ENCODE measurements around the gene MORN2.
"Not testable (repeated sequence)": the region's sequence is repeated elsewhere in the genome, so short reads cannot be mapped to it uniquely, and the experiment has no call there.

Gene MORN2

GRCh38 chr2:38875576-38876367 lies at the start of gene MORN2, which contains the start of gene DHX57:
Gene MORN2 (plus strand): TSS chr2:38875976.
Gene DHX57 (minus strand): TSS chr2:38875934. CDS start chr2:38868405, 7,529 bp downstream.
- DNase-seq = peak; percentile 15

GRCh38 chr2:38827539-38828145 lies 48.1 kb upstream of the MORN2 start:
- not testable (repeated sequence) for DNase-seq

GRCh38 chr2:38828460-38828859 lies 47.3 kb upstream of the MORN2 start:
- no peak for DNase-seq

GRCh38 chr2:38829971-38830370 lies 45.8 kb upstream of the MORN2 start:
- no peak for DNase-seq

GRCh38 chr2:38830526-38831159 lies 45.1 kb upstream of the MORN2 start:
- no peak for DNase-seq

- no peak for DNase-seq
Observed at GRCh38 chr2:38835015-38835601, 40.7 kb upstream of the MORN2 start.

GRCh38 chr2:38835990-38836389 lies 39.8 kb upstream of the MORN2 start:
- DNase-seq = no peak

- DNase-seq = no peak
Observed at GRCh38 chr2:38836791-38837190, 39.0 kb upstream of the MORN2 start.

- DNase-seq = no peak
Observed at GRCh38 chr2:38850045-38850444, 25.7 kb upstream of the MORN2 start.

- no peak for DNase-seq
Observed at GRCh38 chr2:38856165-38856564, 19.6 kb upstream of the MORN2 start.

GRCh38 chr2:38862476-38862875 lies 13.3 kb upstream of the MORN2 start:
- no peak for DNase-seq

GRCh38 chr2:38863061-38863695 lies 12.6 kb upstream of the MORN2 start:
- no peak for DNase-seq

- no peak for DNase-seq
Observed at GRCh38 chr2:38866773-38867443, 8.9 kb upstream of the MORN2 start.

GRCh38 chr2:38871432-38871831 lies 4.3 kb upstream of the MORN2 start:
- no peak for DNase-seq

GRCh38 chr2:38873763-38874162 lies 2.0 kb upstream of the MORN2 start:
- no peak for DNase-seq

- no peak for DNase-seq
Observed at GRCh38 chr2:38875227-38875575, 575 bp upstream of the MORN2 start.

- DNase-seq = no peak
Observed at GRCh38 chr2:38876407-38876806, 631 bp downstream of the MORN2 start.

GRCh38 chr2:38886063-38886462 lies 10.3 kb downstream of the MORN2 start:
- no peak for DNase-seq

- DNase-seq = no peak
Observed at GRCh38 chr2:38887347-38887746, 11.6 kb downstream of the MORN2 start.

- no peak for DNase-seq
Observed at GRCh38 chr2:38887902-38888554, 12.3 kb downstream of the MORN2 start.

- DNase-seq = no peak
Observed at GRCh38 chr2:38889045-38889444, 13.3 kb downstream of the MORN2 start.

GRCh38 chr2:38889575-38889974 lies 13.8 kb downstream of the MORN2 start, which contains the start of gene ARHGEF33:
Gene ARHGEF33 (plus strand): TSS chr2:38889875. CDS start chr2:38919448, 29,573 bp downstream.
- no peak for DNase-seq

All from NCI-H1048 (cell line).